ENCODE measurements around the gene MGAT4A.

GRCh38 chr2:98585386-98585785 is 145.5 kb downstream of the MGAT4A start:
- TF ChIP-seq CTCF (IDR thresholded peaks at IDR 0.05; ENCODE audit: low read length), result no peak
- no peak for TF ChIP-seq EZH2 (IDR thresholded peaks at IDR 0.05; ENCODE audit: borderline replicate concordance, low read length)
